NCI-H82 treated with DMSO at 0.1 percent for 48 hours (cell line): ENCODE data around the gene PFN4.
"Not testable (repeated sequence)": the region's sequence is repeated elsewhere in the genome, so short reads cannot be mapped to it uniquely, and the experiment has no call there.

Source experiments
- DNase-seq: peaks from one replicate; lab custom pipeline; 2025; ENCODE audit not compliant: unreplicated experiment; lab: John Stamatoyannopoulos, UW

Gene PFN4, protein sequence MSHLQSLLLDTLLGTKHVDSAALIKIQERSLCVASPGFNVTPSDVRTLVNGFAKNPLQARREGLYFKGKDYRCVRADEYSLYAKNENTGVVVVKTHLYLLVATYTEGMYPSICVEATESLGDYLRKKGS

GRCh38 chr2:24123195-24123921 lies at the start of gene PFN4, which contains the start of gene FAM228B:
Gene PFN4, minus strand, starts transcription at chr2:24123334. Its CDS starts 799 bp downstream, at chr2:24122535.
Gene FAM228B, plus strand, starts transcription at chr2:24123469. Its CDS starts 893 bp downstream, at chr2:24124362.
- DNase-seq: peak; percentile 73

DNA sequence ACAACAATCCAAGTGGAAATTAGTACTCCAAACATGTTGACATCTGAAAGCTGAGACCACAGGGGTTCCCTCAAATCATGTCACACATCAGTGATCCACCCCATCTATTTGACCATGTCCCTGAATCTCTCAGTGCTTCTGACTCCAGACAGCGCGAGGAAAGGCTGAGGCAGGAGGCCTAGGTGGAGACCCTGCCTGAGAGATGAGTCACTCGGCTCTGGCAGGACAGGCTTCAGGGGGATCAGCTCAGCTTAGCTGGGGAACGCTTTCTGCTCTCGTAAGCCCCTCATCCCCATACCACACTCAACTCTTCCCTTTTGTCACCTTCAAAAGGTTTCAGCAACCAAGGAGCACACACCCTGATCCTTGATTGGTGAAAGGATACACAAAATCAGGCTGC lies 45.9 kb upstream of the PFN4 start:
- DNase-seq: no peak

- no peak for DNase-seq
Observed at GRCh38 chr2:24164416-24164973, 41.4 kb upstream of the PFN4 start.

DNA sequence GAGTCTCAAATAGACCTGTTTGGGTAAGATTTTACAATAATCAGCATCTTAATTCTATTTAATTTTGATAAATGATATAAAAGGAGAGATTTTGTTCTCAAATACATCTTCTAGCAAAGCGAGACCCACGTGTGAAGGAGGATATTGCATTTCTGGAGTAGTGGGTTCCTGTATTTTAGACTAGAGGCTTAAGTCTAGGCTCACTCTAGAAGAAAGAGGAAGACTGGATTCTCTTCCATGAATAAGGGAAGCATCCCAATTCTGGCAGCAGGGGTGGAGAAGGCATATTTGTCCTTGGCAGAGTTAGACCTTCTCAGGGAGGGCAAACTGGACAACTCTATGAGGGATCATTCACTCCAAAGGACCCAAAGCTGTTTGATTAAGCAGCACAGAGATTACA lies 40.5 kb upstream of the PFN4 start:
- no peak for DNase-seq

GRCh38 chr2:24163186-24163585 lies 40.1 kb upstream of the PFN4 start:
- DNase-seq: no peak

GRCh38 chr2:24162494-24162893 lies 39.4 kb upstream of the PFN4 start:
- no peak for DNase-seq

DNA sequence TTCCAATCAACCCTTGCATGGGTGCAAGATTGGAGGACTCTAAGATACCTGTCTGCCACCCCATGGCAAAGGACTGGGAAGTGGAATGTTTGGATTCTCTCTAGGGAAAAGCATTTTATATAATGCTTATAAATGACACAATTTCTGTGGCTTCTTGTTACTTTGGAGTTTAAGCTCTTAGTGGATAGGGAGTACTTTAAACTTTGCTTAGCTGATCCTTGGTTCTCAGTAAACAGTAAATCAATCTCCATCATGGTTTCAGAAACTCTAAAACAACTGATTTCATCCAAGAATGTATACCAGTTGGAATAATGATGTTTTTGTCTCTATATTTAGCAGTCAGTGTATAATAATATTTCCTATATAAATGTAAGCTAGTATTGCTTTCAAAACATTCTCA lies 37.6 kb upstream of the PFN4 start:
- DNase-seq: no peak

- no peak for DNase-seq
Observed at GRCh38 chr2:24159708-24160107, 36.6 kb upstream of the PFN4 start.

GRCh38 chr2:24158131-24158530 lies 35.0 kb upstream of the PFN4 start:
- DNase-seq: no peak

GRCh38 chr2:24153478-24153877 lies 30.3 kb upstream of the PFN4 start:
- no peak for DNase-seq

DNA sequence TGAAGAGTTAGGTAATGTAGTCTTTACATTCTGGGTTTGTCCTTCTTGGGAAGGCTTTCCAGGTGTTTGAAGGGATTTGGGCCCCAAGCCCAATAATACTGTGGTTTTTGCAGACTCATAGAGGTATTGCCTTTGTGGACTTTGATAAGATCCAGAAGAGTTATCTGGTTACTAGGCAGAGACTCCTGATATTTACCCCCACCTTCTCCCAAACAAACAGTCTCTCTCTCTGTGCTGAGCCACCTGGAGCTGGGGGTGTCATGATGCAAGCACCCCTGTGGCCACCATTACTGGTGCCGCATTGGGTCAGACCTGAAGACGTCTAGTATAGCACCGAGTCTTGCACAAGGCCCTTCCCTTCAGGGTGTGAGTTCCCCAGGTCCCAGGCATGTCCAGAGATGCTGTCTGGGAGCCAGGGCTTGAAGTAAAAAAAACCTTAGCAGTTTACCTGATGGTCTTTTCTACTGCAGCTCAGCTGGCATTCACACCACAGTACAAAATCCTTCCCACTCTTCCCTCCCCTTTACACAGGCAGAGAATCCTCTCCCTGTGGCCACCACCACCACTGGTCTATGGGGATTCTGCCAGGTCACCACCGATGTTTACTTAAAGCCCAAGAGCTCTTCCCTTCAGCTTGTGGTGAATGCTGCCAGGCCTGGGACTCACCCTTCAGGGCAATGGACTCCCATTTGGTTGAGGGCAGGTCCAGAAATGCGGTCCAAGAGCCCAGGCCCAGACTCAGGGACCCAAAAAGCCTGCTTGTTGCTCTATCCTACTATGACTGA lies 29.5 kb upstream of the PFN4 start:
- no peak for DNase-seq

DNA sequence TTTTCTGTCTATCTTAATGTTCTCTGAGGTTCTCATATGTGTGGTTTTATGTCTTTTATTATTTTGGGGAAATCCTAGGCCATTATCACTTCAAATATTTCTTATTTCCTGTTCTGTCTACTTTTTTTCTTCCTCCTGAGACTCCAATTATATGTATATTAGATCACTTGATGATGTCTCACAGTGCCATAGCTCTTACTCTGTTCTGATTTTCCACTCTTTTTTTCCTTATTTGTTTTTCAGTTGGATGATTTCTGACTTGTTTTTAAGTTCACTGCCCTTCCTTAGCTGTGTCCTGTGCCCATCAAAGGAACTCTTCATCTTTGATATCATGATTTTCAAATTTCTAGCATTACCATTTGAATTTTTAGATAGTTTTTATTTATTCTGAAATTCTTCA lies 24.2 kb upstream of the PFN4 start:
- DNase-seq: no peak

DNA sequence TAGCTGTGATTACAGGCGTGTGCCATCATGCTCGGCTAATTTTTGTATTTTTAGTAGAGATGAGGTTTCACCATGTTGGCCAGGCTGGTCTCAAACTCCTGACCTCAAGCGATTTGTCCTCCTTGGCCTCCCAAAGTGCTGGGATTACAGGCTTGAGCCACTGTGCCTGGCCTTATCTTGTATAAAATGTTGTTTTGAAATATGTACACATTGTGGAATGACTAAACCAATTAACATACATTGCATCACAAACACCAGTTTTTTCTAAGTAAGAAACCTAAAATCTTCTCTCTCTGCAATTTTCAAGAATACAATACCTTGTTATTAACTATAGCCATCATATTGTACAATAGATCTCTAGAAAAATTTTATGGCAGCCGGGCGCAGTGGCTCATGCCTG lies 17.2 kb upstream of the PFN4 start:
- DNase-seq: not testable (repeated sequence)

- no peak for DNase-seq
Observed at GRCh38 chr2:24132543-24132942, 9.4 kb upstream of the PFN4 start.

DNA sequence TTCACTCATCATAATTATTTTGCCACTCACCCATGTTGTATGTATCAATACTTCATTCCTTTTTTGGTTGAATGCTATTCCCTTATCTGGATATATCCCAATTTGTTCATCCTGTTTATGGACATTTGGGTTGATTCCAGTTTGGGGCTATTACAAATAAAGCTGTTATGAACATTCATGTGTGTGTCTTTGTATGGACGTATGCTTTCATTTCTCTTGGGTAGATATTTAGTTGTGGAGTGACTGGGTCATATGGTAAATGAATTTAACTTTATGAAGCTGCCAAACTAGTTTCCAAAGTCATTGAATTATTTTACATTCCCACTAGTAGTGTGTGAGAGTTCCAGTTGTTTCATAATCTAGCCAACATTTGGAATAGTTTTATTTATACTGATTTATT lies 2.8 kb upstream of the PFN4 start:
- DNase-seq: no peak

DNA sequence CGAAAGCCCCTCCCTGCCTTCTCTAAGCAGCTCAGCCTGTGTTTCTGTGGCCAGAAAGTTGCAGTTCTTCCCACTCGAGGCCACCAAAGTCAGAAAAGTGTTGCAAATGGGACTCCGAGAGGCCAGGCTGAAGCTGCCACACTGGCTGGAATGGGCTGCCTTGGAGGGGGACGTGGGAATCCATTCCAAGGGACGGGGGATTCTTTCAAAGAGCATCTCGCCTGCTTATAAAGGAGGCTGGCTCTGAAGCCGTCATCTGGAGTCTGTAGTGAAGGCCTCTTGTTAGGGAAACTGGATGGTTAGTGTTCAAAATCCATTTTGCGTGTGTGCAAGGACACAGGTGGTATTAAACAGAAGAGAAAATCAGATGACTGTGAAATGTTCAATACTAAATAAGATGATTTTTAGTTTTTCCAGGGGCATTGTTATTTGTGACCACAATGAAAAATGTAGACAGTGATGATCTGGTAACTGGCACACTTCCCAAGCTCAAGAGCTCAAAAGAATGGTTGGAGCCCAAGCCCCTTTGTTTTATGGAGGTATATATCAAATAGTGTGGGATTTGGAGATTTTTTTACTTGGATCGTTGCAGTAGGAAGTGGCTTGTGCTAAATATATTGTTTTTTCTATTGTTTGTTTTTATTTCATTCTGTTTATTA lies 917 bp upstream of the PFN4 start:
- DNase-seq: no peak

DNA sequence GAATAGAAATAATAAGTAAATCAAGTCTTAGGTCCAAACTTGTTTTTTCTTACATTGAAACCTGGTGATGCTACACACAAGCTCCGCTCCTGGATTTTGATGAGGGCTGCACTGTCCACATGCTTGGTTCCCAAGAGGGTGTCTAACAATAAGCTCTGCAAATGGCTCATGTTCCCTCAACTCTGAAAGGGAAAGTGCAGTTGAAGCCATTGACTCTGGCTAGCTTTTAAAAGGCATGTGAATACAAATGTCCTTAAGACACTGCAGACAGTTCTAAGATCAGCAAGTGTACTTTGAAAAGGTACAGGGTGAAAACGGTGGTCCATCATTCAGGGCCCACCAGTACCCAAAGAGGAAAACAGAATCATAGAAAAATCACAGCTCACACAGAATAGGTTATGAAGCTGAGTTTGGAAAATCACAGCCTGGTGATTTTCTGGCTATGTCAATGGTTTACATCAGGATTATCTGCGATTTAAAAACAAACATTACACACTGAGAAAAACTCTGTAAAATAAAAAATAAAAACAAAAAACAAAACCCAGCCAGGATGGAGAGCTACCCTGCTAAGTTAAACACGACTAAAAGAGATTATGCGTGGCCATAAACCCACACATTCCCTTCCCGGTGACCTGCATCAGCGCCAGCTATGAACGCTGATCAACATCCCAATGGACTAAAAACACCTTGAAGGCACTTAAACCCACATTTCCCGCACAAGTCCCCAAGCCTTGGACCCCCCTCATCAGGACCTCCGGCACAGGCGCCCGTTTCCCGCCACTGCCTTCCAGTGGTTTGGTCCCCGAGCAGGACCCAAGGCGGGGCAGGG lies 554 bp downstream of the PFN4 start:
- no peak for DNase-seq

- DNase-seq: no peak
Observed at GRCh38 chr2:24121469-24121868, 1.7 kb downstream of the PFN4 start.

GRCh38 chr2:24121066-24121465 lies 2.1 kb downstream of the PFN4 start:
- DNase-seq: no peak

DNA sequence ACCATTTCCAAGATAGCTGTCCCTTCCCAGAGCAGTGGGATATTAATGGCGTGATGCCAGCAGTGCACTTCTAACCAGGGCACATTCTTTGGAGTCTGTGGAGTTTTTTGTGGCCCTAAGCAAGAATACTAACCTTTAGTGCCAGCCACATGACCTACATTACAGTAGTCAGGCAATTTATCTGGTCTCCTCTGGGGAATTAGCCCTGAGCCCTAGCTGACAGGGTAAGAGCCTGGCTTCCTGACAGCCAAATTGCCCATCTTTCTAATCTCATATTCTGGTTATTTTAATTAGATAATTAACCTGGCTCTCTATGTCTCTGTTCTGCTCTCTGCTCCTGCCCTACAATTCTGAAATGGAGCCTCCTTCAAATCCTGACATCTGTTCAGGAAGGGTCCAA lies 5.2 kb downstream of the PFN4 start:
- DNase-seq: peak; percentile 54
